CD14-positive monocyte (primary cell): ENCODE data around the gene GREB1L. TPM values are rescaled to one million over a fixed set of nuclear protein-coding genes. Genes with fewer than 3 reads are reported as not detected.

ENCODE experiments used
- DNase-seq, 3 donors: peaks; one replicate each; pipeline ENCODE4 v3.0.0-alpha.2; 2011 to 2022
- H2AFZ ChIP-seq: 2 replicates; pipeline ENCODE4 v1.6.0; 2012; ENCODE audit warnings: mild to moderate bottlenecking, low read depth, low read length, inconsistent platforms; ENCODE audit not compliant: insufficient read depth, poor library complexity, severe bottlenecking
- H3K27ac ChIP-seq, 2 donors: 1 replicate in 1 of 2; 2 replicates in 1 of 2; pipeline ENCODE4 v1.5.1; 2012 to 2013; ENCODE audit warnings: low read length in 2 of 2, control low read depth in 1 of 2, inconsistent platforms in 1 of 2, low read depth in 1 of 2, mild to moderate bottlenecking in 1 of 2
- H3K27me3 ChIP-seq, 2 donors: one replicate each; pipeline versions ENCODE4 v1.6.0 to v1.6.1; 2011 to 2013; ENCODE audit warnings: low read length in 2 of 2; ENCODE audit not compliant: control insufficient read depth in 2 of 2, insufficient read depth in 2 of 2
- H3K36me3 ChIP-seq, 2 donors: replicated peaks in 1 of 2; 1 replicate in 1 of 2; 2 replicates in 1 of 2; pipeline versions ENCODE4 v1.5.1 to v1.6.1; 2012 to 2013; ENCODE audit warnings: low read length in 2 of 2, control low read depth in 1 of 2, inconsistent platforms in 1 of 2, mild to moderate bottlenecking in 1 of 2; ENCODE audit not compliant: insufficient read depth in 2 of 2, control insufficient read depth in 1 of 2
- H3K4me1 ChIP-seq, 2 donors: 1 replicate in 1 of 2; 2 replicates in 1 of 2; pipeline versions ENCODE4 v1.5.1 to v1.6.1; 2012 to 2013; ENCODE audit warnings: low read length in 2 of 2, control low read depth in 1 of 2, inconsistent platforms in 1 of 2, mild to moderate bottlenecking in 1 of 2, moderate library complexity in 1 of 2; ENCODE audit not compliant: insufficient read depth in 2 of 2, control insufficient read depth in 1 of 2
- H3K4me2 ChIP-seq: replicated peaks from 2 replicates; pipeline ENCODE3; 2012; ENCODE audit warnings: low read length, moderate library complexity, mild to moderate bottlenecking; ENCODE audit not compliant: poor library complexity, severe bottlenecking; ENCODE audit errors: extremely low read depth
- H3K4me3 ChIP-seq, 3 experiments: fragments of 200-600 bp in 1 of 3; sonication (generic) in 1 of 3; replicated peaks in 1 of 3; 1 replicate in 2 of 3; 2 replicates in 1 of 3; pipeline ENCODE4 v1.5.1; 2011 to 2013; ENCODE audit warnings: low read length in 3 of 3, mild to moderate bottlenecking in 3 of 3, control low read depth in 2 of 3, low read depth in 2 of 3, inconsistent platforms in 1 of 3, moderate library complexity in 1 of 3
- H3K79me2 ChIP-seq: 2 replicates; pipeline ENCODE4 v1.6.0; 2012; ENCODE audit warnings: mild to moderate bottlenecking, control low read depth, inconsistent platforms, low read length, moderate library complexity; ENCODE audit not compliant: insufficient read depth
- H3K9ac ChIP-seq: 2 replicates; pipeline ENCODE4 v1.6.0; 2017; ENCODE audit warnings: low read length, mild to moderate bottlenecking; ENCODE audit not compliant: insufficient read depth, poor library complexity, severe bottlenecking
- H3K9me3 ChIP-seq, 2 donors: replicated peaks in 1 of 2; 1 replicate in 1 of 2; 2 replicates in 1 of 2; pipeline versions ENCODE4 v1.5.1 to v1.6.1; 2012 to 2013; ENCODE audit warnings: low read length in 2 of 2, control low read depth in 1 of 2; ENCODE audit not compliant: control insufficient read depth in 1 of 2, insufficient read depth in 1 of 2
- H4K20me1 ChIP-seq: 2 replicates; pipeline ENCODE4 v1.6.0; 2012; ENCODE audit warnings: mild to moderate bottlenecking, low read length, control low read depth, moderate library complexity; ENCODE audit not compliant: insufficient read depth
- H3K27ac Mint-ChIP-seq, 7 donors: one replicate each; pipeline ENCODE4 v1.8.0; 2020; ENCODE audit warnings: mild to moderate bottlenecking in 7 of 7, mixed read lengths in 7 of 7, moderate library complexity in 6 of 7, inconsistent platforms in 2 of 7
- H3K27me3 Mint-ChIP-seq, 3 donors: one replicate each; pipeline ENCODE4 v1.8.0; 2021 to 2022; ENCODE audit warnings: low read depth in 3 of 3, mild to moderate bottlenecking in 3 of 3, mixed read lengths in 3 of 3, moderate library complexity in 3 of 3, inconsistent platforms in 1 of 3
- H3K36me3 Mint-ChIP-seq, 2 donors: one replicate each; pipeline ENCODE4 v1.8.0; 2020; ENCODE audit warnings: mixed read lengths in 2 of 2, inconsistent platforms in 1 of 2, mild to moderate bottlenecking in 1 of 2
- H3K4me1 Mint-ChIP-seq: one replicate; pipeline ENCODE4 v1.8.0; 2020; ENCODE audit warnings: mild to moderate bottlenecking, mixed read lengths
- H3K4me3 Mint-ChIP-seq, 2 donors: one replicate each; pipeline ENCODE4 v1.8.0; 2020; ENCODE audit warnings: mild to moderate bottlenecking in 2 of 2, mixed read lengths in 2 of 2, moderate library complexity in 1 of 2
- H3K9me3 Mint-ChIP-seq, 7 donors: one replicate each; pipeline ENCODE4 v1.8.0; 2020 to 2022; ENCODE audit warnings: mixed read lengths in 7 of 7, mild to moderate bottlenecking in 6 of 7, moderate library complexity in 6 of 7, inconsistent platforms in 2 of 7
- CTCF ChIP-seq: fragments of 200-600 bp; IDR thresholded peaks from one replicate; pipeline ENCODE4 v1.8.0; 2022; ENCODE audit warnings: antibody characterized with exemption, mild to moderate bottlenecking
- WGBS: methylation state at CpG from one replicate; pipeline ENCODE4 v1.1.5; 2013; ENCODE audit warnings: missing lambda C conversion rate; ENCODE audit not compliant: insufficient coverage; 5-methylcytosine and 5-hydroxymethylcytosine counted together
- intact Hi-C, 2 donors: fragments of 100-400 bp; cut with micrococcal nuclease; formaldehyde crosslinking; loops; one replicate each; pipeline versions ENCODE4 v1.15.0 to v1.15.1; 2023
- polyA plus RNA-seq, 3 donors: library from polyadenylated mRNA; depleted of rRNA in 1 of 3; unstranded in 2 of 3; stranded (reverse) in 1 of 3; fragments of 300-500 nt in 2 of 3; fragments of >200 nt in 1 of 3; fragmentation: Illumina TruSeq in 2 of 3; gene quantifications; 1 replicate in 2 of 3; 2 replicates in 1 of 3; pipeline ENCODE4 v1.2.3, GENCODE V29; 2012 to 2021

GREB1L gene
- polyA plus RNA-seq, 3 donors = 0.02 to 0.03 TPM; not detected in 1

- Mint-ChIP-seq H3K4me1 (no peaks in the 10 kb centered on the region), H3K27me3 (peaks cover 0 to 4% (median 1%) of the 10 kb centered on the region in 3 donors), H3K27ac (no peak overlapping the region), H3K9me3 (no peaks in the 10 kb centered on the region), H3K4me3 (no peak overlapping the region), H3K36me3 (no peaks in the 10 kb centered on the region)
- H3K4me2 ChIP-seq = no peak overlapping the region
- no peak overlapping the region for H3K9ac ChIP-seq
- H3K27ac ChIP-seq = no peak overlapping the region
- intact Hi-C loops = no loop called here
- H3K27me3 ChIP-seq = no peaks in the 10 kb centered on the region
- H4K20me1 ChIP-seq = no peaks in the 10 kb centered on the region
- no CpG with 5 or more reads among the region's 3 CpGs for WGBS
- no peaks in the 10 kb centered on the region for H3K36me3 ChIP-seq
- no peaks in the 10 kb centered on the region for H3K9me3 ChIP-seq
- no peak for DNase-seq
- TF ChIP-seq CTCF = no peak
- H3K79me2 ChIP-seq = no peaks in the 10 kb centered on the region
- H3K4me3 ChIP-seq = no peak overlapping the region
- H3K4me1 ChIP-seq = no peaks in the 10 kb centered on the region
- H2AFZ ChIP-seq = no peak overlapping the region
Observed at GRCh38 chr18:21289827-21290226, 47.8 kb downstream of the GREB1L start.

GRCh38 chr18:21291106-21291505 lies 49.1 kb downstream of the GREB1L start:
- no peak overlapping the region for H3K4me3 Mint-ChIP-seq
- no peaks in the 10 kb centered on the region for H3K36me3 Mint-ChIP-seq
- Histone ChIP-seq H2AFZ (no peak overlapping the region), H3K27me3 (no peaks in the 10 kb centered on the region), H4K20me1 (no peaks in the 10 kb centered on the region), H3K79me2 (no peaks in the 10 kb centered on the region), H3K27ac (no peak overlapping the region), H3K36me3 (no peaks in the 10 kb centered on the region), H3K4me2 (no peak overlapping the region), H3K4me3 (no peak overlapping the region), H3K9ac (no peak overlapping the region), H3K4me1 (no peaks in the 10 kb centered on the region), H3K9me3 (no peaks in the 10 kb centered on the region)
- H3K9me3 Mint-ChIP-seq = peaks cover 0 to 2% (median 0%) of the 10 kb centered on the region in 7 donors
- 67% methylated on average over 1 of the region's 3 CpGs for WGBS
- no peak overlapping the region for H3K27ac Mint-ChIP-seq
- no peak for DNase-seq
- no peak for TF ChIP-seq CTCF
- H3K4me1 Mint-ChIP-seq = no peaks in the 10 kb centered on the region
- intact Hi-C loops = no loop called here
- peaks cover 0 to 4% (median 1%) of the 10 kb centered on the region in 3 donors for H3K27me3 Mint-ChIP-seq
